ENCODE data around the gene DAPK3.

Gene DAPK3

DNA sequence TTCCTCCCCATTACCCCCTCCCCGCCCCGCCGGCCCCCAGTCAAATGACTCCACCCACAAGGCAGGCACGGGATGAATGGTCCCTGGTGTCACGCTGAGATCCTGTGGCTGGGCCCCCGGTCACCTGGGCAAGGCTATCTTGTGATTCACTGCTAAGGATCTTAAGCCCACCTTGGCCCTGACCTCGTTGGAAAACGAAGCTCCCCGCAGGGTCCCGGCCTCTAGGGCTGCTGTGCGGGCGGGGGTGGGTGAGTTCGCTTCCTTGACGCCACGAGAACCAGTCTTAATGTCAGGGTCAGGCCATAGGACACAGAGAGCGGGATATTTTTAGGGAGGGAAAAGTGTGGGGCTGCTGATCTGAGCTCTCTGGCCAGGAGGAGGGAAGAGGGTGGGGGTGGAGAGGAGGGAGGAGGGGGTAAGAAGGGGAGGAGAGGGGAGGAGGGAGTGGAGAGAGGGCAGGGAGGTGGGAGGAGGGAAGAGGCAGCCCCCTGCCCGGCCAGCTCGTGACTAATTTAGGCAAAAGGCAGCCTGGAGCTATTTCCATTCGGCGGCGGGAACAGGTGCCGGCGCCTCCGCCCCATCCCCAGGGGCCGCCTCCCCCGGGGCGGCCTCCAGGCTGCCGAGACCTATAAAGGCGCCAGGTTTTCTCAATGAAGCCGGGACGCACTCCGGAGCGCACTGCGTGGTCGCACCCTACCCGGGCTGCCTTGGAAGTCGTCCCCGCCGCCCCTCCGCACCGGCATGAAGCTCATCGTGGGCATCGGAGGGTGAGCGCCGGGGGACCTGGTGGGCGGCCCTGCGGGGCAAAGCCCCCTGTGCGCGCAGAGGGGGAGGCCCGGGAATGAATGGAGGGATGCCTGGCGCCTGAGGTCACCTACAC is 37.7 kb downstream of the DAPK3 start, which contains the start of gene NMRK2:
Gene NMRK2 (plus strand): TSS at position 139 of the 880 bp plus-strand sequence. CDS start 603 bp downstream, at position 742.
- H3K9me3 Mint-ChIP-seq, result no peaks in the 10 kb centered on the region
- DNase-seq (ENCODE audit: low spot score in 2 of 2) (no peak), ATAC-seq (peak; percentile 55)
- H3K36me3 Mint-ChIP-seq, result no peaks in the 10 kb centered on the region
- no peak within 1 kb of the TSS for H3K4me3 Mint-ChIP-seq
- H3K4me1 Mint-ChIP-seq, result no peaks in the 10 kb centered on the region
- H3K27ac Mint-ChIP-seq, result no peak within 1 kb of the TSS

DNA sequence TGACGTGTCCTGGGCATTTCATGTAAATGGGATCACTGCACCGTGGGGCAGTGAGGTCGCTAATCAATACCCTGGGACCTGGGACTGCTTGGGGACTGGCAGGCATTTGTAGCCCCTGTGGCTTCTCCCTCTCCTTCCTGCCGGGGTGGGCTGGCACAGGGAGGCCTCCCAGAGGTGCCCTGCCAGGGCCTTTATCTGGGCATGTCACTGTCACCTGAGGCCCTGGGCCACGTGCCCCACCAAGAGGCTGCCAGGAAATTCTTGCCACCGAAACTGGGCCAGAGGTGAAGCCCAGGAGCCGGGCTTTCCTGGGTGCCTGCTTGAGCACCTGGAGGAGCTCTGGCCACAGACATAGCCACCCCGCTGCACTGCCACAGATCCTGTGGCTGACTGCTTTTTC is 39.9 kb downstream of the DAPK3 start:
- Mint-ChIP-seq H3K4me3 (no peak overlapping the region), H3K27ac (no peak overlapping the region), H3K4me1 (no peaks in the 10 kb centered on the region), H3K9me3 (no peaks in the 10 kb centered on the region), H3K36me3 (no peaks in the 10 kb centered on the region)
- no peak for DNase-seq (ENCODE audit: low spot score in 2 of 2)
- no peak for ATAC-seq

GRCh38 chr19:3923912-3924311 is 47.0 kb downstream of the DAPK3 start:
- H3K4me1 Mint-ChIP-seq, result no peaks in the 10 kb centered on the region
- ATAC-seq (no peak), DNase-seq (ENCODE audit: low spot score in 2 of 2) (no peak)
- no peak overlapping the region for H3K4me3 Mint-ChIP-seq
- H3K9me3 Mint-ChIP-seq, result peaks cover 6% of the 10 kb centered on the region
- no peak overlapping the region for H3K27ac Mint-ChIP-seq
- no peaks in the 10 kb centered on the region for H3K36me3 Mint-ChIP-seq

- no peak overlapping the region for H3K4me3 Mint-ChIP-seq
- H3K4me1 Mint-ChIP-seq, result no peaks in the 10 kb centered on the region
- no peak for DNase-seq (ENCODE audit: low spot score in 2 of 2)
- no peak overlapping the region for H3K27ac Mint-ChIP-seq
- ATAC-seq, result no peak
- no peaks in the 10 kb centered on the region for H3K36me3 Mint-ChIP-seq
- peaks cover 6% of the 10 kb centered on the region for H3K9me3 Mint-ChIP-seq
Measured at GRCh38 chr19:3923096-3923758, 47.7 kb downstream of the DAPK3 start.

DNA sequence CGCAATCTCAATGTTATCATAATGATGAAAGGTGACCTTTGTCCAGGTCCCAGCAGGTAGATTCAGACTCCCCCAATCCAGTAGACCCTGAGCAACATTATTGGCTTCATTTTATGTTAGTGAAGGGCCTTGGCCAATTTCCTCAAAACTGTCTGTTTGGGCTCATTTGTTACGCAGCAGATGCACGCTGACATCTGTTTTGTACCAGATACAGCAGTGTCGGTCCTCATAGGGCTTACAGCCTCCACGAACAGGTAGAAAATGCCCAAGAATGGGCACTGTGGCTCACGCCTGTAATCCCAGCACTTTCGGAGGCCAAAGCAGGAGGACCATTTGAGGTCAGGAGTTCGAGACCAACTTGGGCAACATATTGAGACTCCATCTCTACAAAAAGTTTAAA is 51.1 kb downstream of the DAPK3 start:
- no peak overlapping the region for H3K27ac Mint-ChIP-seq
- ATAC-seq, result no peak
- H3K36me3 Mint-ChIP-seq, result no peaks in the 10 kb centered on the region
- H3K4me3 Mint-ChIP-seq, result no peak overlapping the region
- DNase-seq (ENCODE audit: low spot score in 2 of 2), result no peak
- H3K4me1 Mint-ChIP-seq, result no peaks in the 10 kb centered on the region
- H3K9me3 Mint-ChIP-seq, result peaks cover 6% of the 10 kb centered on the region

DNA sequence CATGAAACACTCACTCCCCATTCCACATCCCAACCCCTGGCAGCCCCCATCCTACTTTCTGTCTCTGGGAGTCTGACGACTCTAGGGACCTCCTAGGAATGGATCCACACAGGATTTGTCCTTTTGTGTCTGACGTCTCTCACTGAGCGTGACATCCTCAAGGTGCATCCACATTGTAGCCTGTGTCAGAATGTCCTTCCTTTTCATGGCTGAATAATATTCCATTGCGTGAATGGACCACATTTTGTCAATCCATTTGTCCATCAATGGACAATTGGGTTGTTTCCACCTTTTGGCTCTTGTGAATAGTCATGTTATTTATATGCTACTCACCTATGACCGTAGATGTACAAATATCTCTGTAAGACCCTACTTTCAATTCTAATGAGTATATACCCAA is 54.9 kb downstream of the DAPK3 start:
- DNase-seq (ENCODE audit: low spot score in 2 of 2) (no peak), ATAC-seq (no peak)
- Mint-ChIP-seq H3K4me1 (no peaks in the 10 kb centered on the region), H3K27ac (no peak overlapping the region), H3K36me3 (no peaks in the 10 kb centered on the region), H3K9me3 (no peaks in the 10 kb centered on the region), H3K4me3 (no peak overlapping the region)

GRCh38 chr19:3914199-3914598 is 56.7 kb downstream of the DAPK3 start:
- DNase-seq (ENCODE audit: low spot score in 2 of 2), result no peak
- Mint-ChIP-seq H3K9me3 (peaks cover 2% of the 10 kb centered on the region), H3K4me3 (no peak overlapping the region), H3K36me3 (no peaks in the 10 kb centered on the region), H3K27ac (no peak overlapping the region), H3K4me1 (no peaks in the 10 kb centered on the region)
- no peak for ATAC-seq

DNA sequence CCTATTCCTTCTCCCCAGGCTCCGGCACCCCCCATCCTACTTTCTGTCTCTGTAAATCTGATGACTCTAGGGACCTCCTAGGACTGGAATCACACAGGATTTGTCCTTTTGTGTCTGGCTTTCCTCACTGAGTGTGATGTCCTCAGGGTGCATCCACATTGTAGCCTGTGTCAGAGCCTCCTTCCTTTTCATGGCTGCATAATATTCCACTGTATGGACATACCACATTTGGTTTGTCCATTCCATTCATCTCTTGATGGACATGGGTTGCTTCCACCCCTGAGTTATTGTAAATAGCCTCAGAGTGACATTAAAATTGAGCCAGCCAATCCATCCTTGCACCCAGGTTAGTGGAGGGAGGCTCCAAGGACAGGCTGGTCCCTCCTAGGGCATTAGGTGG is 60.8 kb downstream of the DAPK3 start:
- H3K27ac Mint-ChIP-seq, result no peak overlapping the region
- peaks cover 2% of the 10 kb centered on the region for H3K9me3 Mint-ChIP-seq
- DNase-seq (ENCODE audit: low spot score in 2 of 2) (no peak), ATAC-seq (no peak)
- no peaks in the 10 kb centered on the region for H3K36me3 Mint-ChIP-seq
- H3K4me3 Mint-ChIP-seq, result no peak overlapping the region
- H3K4me1 Mint-ChIP-seq, result no peaks in the 10 kb centered on the region

Measured in stimulated activated effector memory CD8-positive, alpha-beta T cell treated with anti-CD3 and anti-CD28 coated beads, Interleukin-12 subunit alpha, Interleukin-12 subunit beta, amount 100 ng/mL, for 72 hours (primary cell).